Activated CD4-positive, alpha-beta T cell treated with anti-CD3 and anti-CD28 coated beads, Interleukin-2, amount 10 ng/mL, durations not matched to agents 7 days and 5 days (primary cell): ENCODE measurements around the gene ARHGAP1. TPM values are rescaled to one million over a fixed set of nuclear protein-coding genes. Genes with fewer than 3 reads are reported as not detected.
A peak's percentile ranks its signal among the peaks of the same experiment; 100 is the strongest.

Experiments used
- CTCF ChIA-PET: fragments of 350-600 bp; sonication (Branson Sonifier 250); formaldehyde crosslinking; loops from one replicate; lab custom pipeline; 2021; ENCODE audit warnings: antibody characterized with exemption; lab: Charles Lee
- POLR2A ChIA-PET: fragments of 350-600 bp; sonication (Branson Sonifier 250); formaldehyde crosslinking; loops from one replicate; lab custom pipeline; 2021; ENCODE audit warnings: antibody characterized with exemption; lab: Charles Lee
- DNase-seq: peaks from one replicate; pipeline ENCODE4 v3.0.0-alpha.2; 2020
- H3K27ac Mint-ChIP-seq: one replicate; pipeline ENCODE4 v1.8.0; 2021; ENCODE audit warnings: mild to moderate bottlenecking, moderate library complexity, mixed read lengths
- H3K27me3 Mint-ChIP-seq: one replicate; pipeline ENCODE4 v1.8.0; 2021; ENCODE audit warnings: mixed read lengths
- H3K36me3 Mint-ChIP-seq: one replicate; pipeline ENCODE4 v1.8.0; 2021; ENCODE audit warnings: low read depth, mixed read lengths
- H3K4me1 Mint-ChIP-seq: one replicate; pipeline ENCODE4 v1.8.0; 2021; ENCODE audit warnings: mixed read lengths
- H3K4me3 Mint-ChIP-seq: one replicate; pipeline ENCODE4 v1.8.0; 2021; ENCODE audit warnings: mild to moderate bottlenecking, moderate library complexity, mixed read lengths
- H3K9me3 Mint-ChIP-seq: one replicate; pipeline ENCODE4 v1.8.0; 2021; ENCODE audit warnings: mixed read lengths
- total RNA-seq, 2 experiments: library from RNA; stranded (reverse); gene quantifications; one replicate each; pipeline ENCODE4 v1.2.3, GENCODE V29; 2021

Gene ARHGAP1
- 10 to 100 TPM; 83.8 to 88.8 TPM for total RNA-seq

- ChIA-PET POLR2A (interaction anchor here (1.1 to 1.5 kb wide), 2 partner anchors 29 to 34 kb away, joined by 3 to 7 read pairs; no protein-coding TSS in a partner anchor), CTCF (interaction anchor here (0.6 to 2.2 kb wide), 6 partner anchors 9 to 142 kb away, joined by 3 to 6 read pairs (median 4); no protein-coding TSS in a partner anchor)
- Mint-ChIP-seq H3K9me3 (no peaks in the 10 kb centered on the region), H3K4me1 (peaks cover 48% of the 10 kb centered on the region), H3K4me3 (peak within 1 kb of the TSS; percentile 98), H3K27ac (peak within 1 kb of the TSS; percentile 97), H3K36me3 (peaks cover 52% of the 10 kb centered on the region), H3K27me3 (no peaks in the 10 kb centered on the region)
- DNase-seq, result peak; percentile 100
Measured at GRCh38 chr11:46700241-46701077, at the start of gene ARHGAP1, which contains the start of gene ZNF408. Gene ARHGAP1, minus strand, starts transcription at chr11:46700619. Its CDS starts 4,512 bp downstream, at chr11:46696107. Gene ZNF408, plus strand, starts transcription at chr11:46701031. Its CDS starts 17 bp downstream, at chr11:46701048.

- no peak for DNase-seq
- Mint-ChIP-seq H3K4me1 (no peaks in the 10 kb centered on the region), H3K4me3 (no peak overlapping the region), H3K27me3 (no peaks in the 10 kb centered on the region), H3K9me3 (no peaks in the 10 kb centered on the region), H3K36me3 (peaks cover 59% of the 10 kb centered on the region), H3K27ac (no peak overlapping the region)
- POLR2A ChIA-PET, result no interaction called here
- CTCF ChIA-PET, result interaction anchor here (0.9 kb wide), 1 partner anchor 58 kb away, joined by 3 read pairs; no protein-coding TSS in a partner anchor
Measured at GRCh38 chr11:46747150-46747549, 46.7 kb upstream of the ARHGAP1 start.

- Mint-ChIP-seq H3K9me3 (no peaks in the 10 kb centered on the region), H3K27ac (no peak overlapping the region), H3K36me3 (peaks cover 62% of the 10 kb centered on the region), H3K4me3 (no peak overlapping the region), H3K27me3 (no peaks in the 10 kb centered on the region), H3K4me1 (no peaks in the 10 kb centered on the region)
- no peak for DNase-seq
- POLR2A ChIA-PET, result interaction anchor here (0.6 kb wide), 1 partner anchor 56 kb away, joined by 7 read pairs; no protein-coding TSS in a partner anchor
- CTCF ChIA-PET, result interaction anchor here (0.6 kb wide), 1 partner anchor 49 kb away, joined by 4 read pairs; no protein-coding TSS in a partner anchor
Measured at GRCh38 chr11:46745995-46746394, 45.6 kb upstream of the ARHGAP1 start.

GRCh38 chr11:46745328-46745727 lies 44.9 kb upstream of the ARHGAP1 start:
- H3K4me3 Mint-ChIP-seq, result no peak overlapping the region
- no peaks in the 10 kb centered on the region for H3K9me3 Mint-ChIP-seq
- no peaks in the 10 kb centered on the region for H3K27me3 Mint-ChIP-seq
- ChIA-PET POLR2A (no interaction called here), CTCF (no interaction called here)
- peaks cover 57% of the 10 kb centered on the region for H3K36me3 Mint-ChIP-seq
- H3K4me1 Mint-ChIP-seq, result no peaks in the 10 kb centered on the region
- no peak for DNase-seq
- H3K27ac Mint-ChIP-seq, result no peak overlapping the region

DNA sequence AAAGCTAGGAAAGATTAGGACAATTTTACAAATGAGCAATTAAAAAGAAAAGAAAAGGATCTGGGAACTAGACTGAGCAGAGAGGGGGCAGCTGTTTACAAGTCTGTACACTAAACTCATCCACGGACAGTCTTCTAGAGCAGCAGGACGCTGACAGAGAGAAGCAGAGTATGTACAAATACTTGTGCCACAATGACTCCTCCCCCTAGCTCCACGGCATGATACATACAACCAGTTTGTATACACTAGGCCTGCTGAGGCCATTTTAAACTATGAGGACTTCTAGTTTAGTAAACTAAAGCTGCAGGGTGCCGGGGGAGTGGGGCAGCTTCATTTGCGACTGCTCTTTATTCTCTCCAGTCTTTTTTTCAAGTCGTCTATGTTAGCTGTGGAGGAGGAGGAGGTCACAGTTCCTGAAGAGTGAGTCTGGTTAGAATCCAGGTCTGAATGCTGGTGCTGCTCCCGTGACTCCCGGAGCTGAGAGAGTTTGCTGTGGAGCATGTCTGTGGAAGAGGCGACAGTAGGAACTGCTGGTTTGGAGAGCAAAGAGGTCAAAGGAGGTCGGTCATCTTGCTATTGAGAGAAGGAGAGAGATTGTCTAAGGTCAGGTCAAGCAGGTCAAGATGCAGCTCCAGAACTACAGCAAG lies 43.4 kb upstream of the ARHGAP1 start:
- Mint-ChIP-seq H3K27ac (no peak overlapping the region), H3K4me3 (no peak overlapping the region), H3K36me3 (peaks cover 48% of the 10 kb centered on the region), H3K4me1 (no peaks in the 10 kb centered on the region), H3K27me3 (no peaks in the 10 kb centered on the region), H3K9me3 (no peaks in the 10 kb centered on the region)
- no peak for DNase-seq
- ChIA-PET CTCF (interaction anchor here (0.8 to 1.1 kb wide), 2 partner anchors 193 to 1046 kb away, joined by 3 read pairs; partner anchors contain the start of gene CSTPP1), POLR2A (no interaction called here)

DNA sequence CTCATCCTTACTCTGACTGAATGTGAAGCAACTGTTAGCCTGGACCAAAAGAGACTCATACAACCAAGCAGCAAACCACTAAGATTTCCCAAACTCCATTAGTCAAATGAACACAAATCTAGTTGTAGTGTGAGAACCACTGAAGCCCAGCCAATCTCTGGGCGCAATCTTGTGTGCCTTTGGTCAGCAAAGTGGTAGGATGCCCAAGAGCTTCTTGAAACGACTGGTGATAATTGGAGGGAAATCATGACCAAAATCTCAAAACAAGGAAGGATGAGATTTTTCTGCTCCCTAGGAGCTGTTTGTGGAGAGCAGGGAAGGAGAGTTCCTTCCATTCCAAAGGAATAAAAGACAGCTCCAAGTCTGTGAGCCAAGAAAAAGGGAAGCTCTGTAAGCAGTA lies 42.6 kb upstream of the ARHGAP1 start:
- Mint-ChIP-seq H3K27me3 (no peaks in the 10 kb centered on the region), H3K9me3 (no peaks in the 10 kb centered on the region), H3K36me3 (peaks cover 45% of the 10 kb centered on the region), H3K27ac (no peak overlapping the region), H3K4me3 (no peak overlapping the region), H3K4me1 (no peaks in the 10 kb centered on the region)
- no peak for DNase-seq
- CTCF ChIA-PET, result interaction anchor here (0.8 to 1.1 kb wide), 2 partner anchors 193 to 1047 kb away, joined by 3 read pairs; partner anchors contain the start of gene CSTPP1
- POLR2A ChIA-PET, result no interaction called here

DNA sequence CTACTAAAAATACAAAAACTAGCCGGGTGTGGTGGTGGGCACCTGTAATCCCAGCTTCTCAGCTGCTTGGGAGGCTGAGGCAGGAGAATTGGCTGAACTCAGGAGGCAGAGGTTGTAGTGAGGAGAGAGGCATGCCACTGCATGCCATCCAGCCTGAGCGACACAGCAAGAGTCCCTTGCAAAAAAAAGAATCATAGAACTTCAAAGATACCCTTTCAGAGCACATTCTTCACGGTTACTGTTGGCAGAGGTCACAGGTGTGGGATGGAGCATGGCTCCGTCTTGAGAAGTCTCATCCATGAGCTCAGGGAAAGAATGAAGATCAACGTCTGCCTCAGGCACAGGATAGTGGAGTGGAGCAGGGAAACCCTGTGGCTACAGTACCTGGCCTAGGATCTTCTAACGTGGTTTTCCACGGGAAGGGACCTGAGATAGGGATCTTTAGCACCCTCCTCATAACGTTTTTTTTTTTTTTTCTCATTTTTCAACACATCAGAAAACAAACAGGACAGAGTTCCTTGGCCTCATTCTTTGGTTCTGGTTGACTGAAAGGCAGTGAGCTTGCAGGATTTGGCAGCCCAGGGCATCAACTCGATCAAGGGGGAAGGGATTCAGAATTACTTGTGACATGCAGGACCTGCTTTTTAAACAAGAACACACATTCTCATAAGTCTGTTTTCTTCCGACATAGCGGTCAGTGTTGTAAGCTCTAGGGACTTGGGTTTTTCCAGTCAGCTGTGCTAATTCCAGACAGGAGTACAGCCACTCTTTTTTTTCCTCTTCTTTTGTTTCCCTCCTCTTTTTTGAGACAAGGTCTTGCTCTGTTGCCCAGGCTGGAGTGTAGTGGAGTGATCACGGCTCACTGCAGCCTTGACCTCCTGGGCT lies 41.4 kb upstream of the ARHGAP1 start:
- ChIA-PET CTCF (no interaction called here), POLR2A (no interaction called here)
- Mint-ChIP-seq H3K36me3 (peaks cover 40% of the 10 kb centered on the region), H3K9me3 (no peaks in the 10 kb centered on the region), H3K27ac (peak overlapping the region; percentile 58), H3K4me3 (no peak overlapping the region), H3K4me1 (no peaks in the 10 kb centered on the region), H3K27me3 (no peaks in the 10 kb centered on the region)
- DNase-seq, result no peak

- POLR2A ChIA-PET, result no interaction called here
- no peaks in the 10 kb centered on the region for H3K4me1 Mint-ChIP-seq
- peaks cover 27% of the 10 kb centered on the region for H3K36me3 Mint-ChIP-seq
- no peaks in the 10 kb centered on the region for H3K9me3 Mint-ChIP-seq
- H3K27ac Mint-ChIP-seq, result no peak overlapping the region
- no peaks in the 10 kb centered on the region for H3K27me3 Mint-ChIP-seq
- DNase-seq, result no peak
- no peak overlapping the region for H3K4me3 Mint-ChIP-seq
- CTCF ChIA-PET, result interaction anchor here (1.2 kb wide), 1 partner anchor 42 kb away, joined by 3 read pairs; no protein-coding TSS in a partner anchor
Measured at GRCh38 chr11:46738887-46739286, 38.5 kb upstream of the ARHGAP1 start.

- POLR2A ChIA-PET, result no interaction called here
- Mint-ChIP-seq H3K4me1 (no peaks in the 10 kb centered on the region), H3K4me3 (no peak overlapping the region), H3K27ac (no peak overlapping the region), H3K9me3 (no peaks in the 10 kb centered on the region), H3K36me3 (peaks cover 17% of the 10 kb centered on the region), H3K27me3 (no peaks in the 10 kb centered on the region)
- DNase-seq, result no peak
- CTCF ChIA-PET, result interaction anchor here (0.6 to 1.0 kb wide), 2 partner anchors 12 to 50 kb away, joined by 3 read pairs; no protein-coding TSS in a partner anchor
Measured at GRCh38 chr11:46737699-46738098, 37.3 kb upstream of the ARHGAP1 start.

GRCh38 chr11:46736615-46737014 lies 36.2 kb upstream of the ARHGAP1 start:
- Mint-ChIP-seq H3K4me1 (no peaks in the 10 kb centered on the region), H3K27me3 (no peaks in the 10 kb centered on the region), H3K36me3 (peaks cover 6% of the 10 kb centered on the region), H3K9me3 (no peaks in the 10 kb centered on the region), H3K27ac (no peak overlapping the region), H3K4me3 (no peak overlapping the region)
- ChIA-PET CTCF (no interaction called here), POLR2A (no interaction called here)
- no peak for DNase-seq

DNA sequence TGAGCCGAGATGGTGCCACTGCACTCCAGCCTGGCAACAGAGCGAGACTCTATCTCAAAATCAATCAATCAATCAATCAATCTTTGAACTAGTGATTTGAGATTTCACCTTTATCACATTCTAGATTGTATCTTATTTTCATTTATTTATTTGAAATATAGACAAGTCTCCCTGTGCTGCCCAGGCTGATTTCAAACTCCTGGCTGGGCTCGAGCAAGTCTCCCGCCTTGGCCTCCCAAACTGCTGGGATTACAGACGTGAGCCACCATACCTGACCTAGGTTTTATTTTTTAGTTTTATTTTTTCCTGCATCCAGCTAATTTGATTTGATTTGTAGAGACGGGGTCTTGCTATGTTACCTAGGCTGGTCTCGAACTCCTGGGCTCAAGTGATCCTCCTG lies 35.7 kb upstream of the ARHGAP1 start:
- Mint-ChIP-seq H3K4me3 (no peak overlapping the region), H3K36me3 (peaks cover 2% of the 10 kb centered on the region), H3K27me3 (no peaks in the 10 kb centered on the region), H3K9me3 (no peaks in the 10 kb centered on the region), H3K4me1 (no peaks in the 10 kb centered on the region), H3K27ac (no peak overlapping the region)
- DNase-seq, result no peak
- ChIA-PET CTCF (no interaction called here), POLR2A (no interaction called here)

DNA sequence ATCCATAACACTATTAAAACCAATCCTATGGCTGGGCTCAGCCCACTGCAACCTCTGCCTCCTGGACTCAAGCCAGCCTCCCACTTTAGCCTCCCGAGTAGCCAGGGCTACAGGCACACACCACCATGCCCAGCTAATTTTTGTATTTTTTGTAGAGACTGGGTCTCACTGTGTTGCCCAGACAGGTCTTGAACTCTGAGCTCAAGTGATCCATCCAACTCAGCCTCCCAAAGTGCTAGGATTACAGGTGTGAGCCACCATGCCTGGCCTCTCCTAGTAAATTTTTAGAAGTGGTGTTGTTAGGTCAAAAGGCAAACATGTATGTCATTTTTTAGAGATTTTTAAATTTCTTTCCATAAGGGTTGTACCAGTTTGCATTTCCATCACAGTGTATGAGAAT lies 32.8 kb upstream of the ARHGAP1 start:
- no peaks in the 10 kb centered on the region for H3K4me1 Mint-ChIP-seq
- ChIA-PET POLR2A (no interaction called here), CTCF (no interaction called here)
- no peak for DNase-seq
- H3K4me3 Mint-ChIP-seq, result no peak overlapping the region
- no peak overlapping the region for H3K27ac Mint-ChIP-seq
- no peaks in the 10 kb centered on the region for H3K27me3 Mint-ChIP-seq
- H3K9me3 Mint-ChIP-seq, result no peaks in the 10 kb centered on the region
- no peaks in the 10 kb centered on the region for H3K36me3 Mint-ChIP-seq
